ENCODE results near the gene HYAL3. TPM values are rescaled to one million over a fixed set of nuclear protein-coding genes. Genes with fewer than 3 reads are reported as not detected.
"Not testable (repeated sequence)": the region's sequence is repeated elsewhere in the genome, so short reads cannot be mapped to it uniquely, and the experiment has no call there.

HYAL3 gene
- total and polyA plus RNA-seq, 2 of the 8 experiments (the other 6 are each of a cell fraction or from before 2014, with no cell fraction given): 3.2 to 12.2 TPM

GRCh38 chr3:50272538-50272910 is 26.7 kb downstream of the HYAL3 start:
- not testable (repeated sequence) for DNase-seq (ENCODE audit: low read depth in 1 of 2, low spot score in 2 of 2); H3K4me3 ChIP-seq (ENCODE audit: extremely low read depth in 1 of 4, insufficient read depth in 2 of 4, low read depth in 3 of 4, low read length in 4 of 4); H3K9me3 ChIP-seq (ENCODE audit: insufficient read depth in 2 of 2, low read depth in 1 of 2, low read length in 1 of 2); H3K79me2 ChIP-seq (ENCODE audit: control insufficient read depth in 1 of 2, insufficient read depth in 2 of 2, low read length in 2 of 2); H4K8ac ChIP-seq (ENCODE audit: extremely low read depth, insufficient read depth, low read length); H2BK12ac ChIP-seq (ENCODE audit: low read depth, low read length); H2BK20ac ChIP-seq (ENCODE audit: low read length); H3K4ac ChIP-seq (replicated peaks; ENCODE audit: insufficient read length, low read depth, low read length); FAIRE-seq; H3K23ac ChIP-seq (ENCODE audit: insufficient read length); H2AK5ac ChIP-seq (ENCODE audit: low read depth, low read length); H2AFZ ChIP-seq (ENCODE audit: low read length); H4K20me1 ChIP-seq (replicated peaks in 1 of 2; ENCODE audit: control insufficient read depth in 1 of 2, insufficient read depth in 2 of 2, low read length in 2 of 2); H4K91ac ChIP-seq (replicated peaks; ENCODE audit: insufficient read length, low read length); H3K9ac ChIP-seq (replicated peaks in 1 of 4; ENCODE audit: extremely low read depth in 1 of 4, low read depth in 3 of 4, low read length in 3 of 4); H2BK15ac ChIP-seq (ENCODE audit: low read length); H3K14ac ChIP-seq (ENCODE audit: insufficient read length); H3K18ac ChIP-seq (ENCODE audit: extremely low read depth, low read length); H4K5ac ChIP-seq (ENCODE audit: insufficient read length, low read depth, low read length); H3K56ac ChIP-seq (replicated peaks; ENCODE audit: insufficient read length, low read depth, low read length); H3K23me2 ChIP-seq (ENCODE audit: low read depth, low read length); H3K36me3 ChIP-seq (ENCODE audit: control insufficient read depth in 2 of 4, insufficient read depth in 4 of 4, low read length in 3 of 4); H2BK120ac ChIP-seq (replicated peaks; ENCODE audit: low read depth, low read length); H3K27ac ChIP-seq (ENCODE audit: low read depth, low read length); H3K79me1 ChIP-seq (ENCODE audit: low read depth, low read length); H2BK5ac ChIP-seq (ENCODE audit: low read depth, low read length)
- ChIA-PET POLR2A (ENCODE audit: partially characterized antibody) (interaction anchor here (0.7 to 4.4 kb wide), 6 partner anchors 8 to 98 kb away, joined by 3 to 35 read pairs (median 4); partner anchors contain the start of gene IFRD2), CTCF (ENCODE audit: partially characterized antibody) (interaction anchor here (0.7 to 53.5 kb wide), 8 partner anchors 9 to 89 kb away, joined by 3 to 2149 read pairs (median 31); partner anchors contain the start of genes GNAI2 and SLC38A3)
- Histone ChIP-seq H3K4me1 (replicated peaks in 1 of 4; ENCODE audit: control insufficient read depth in 3 of 4, insufficient read depth in 4 of 4, low read length in 3 of 4) (peaks cover 0 to 26% (median 24%) of the 10 kb centered on the region in 4 experiments; a peak in 6 of 7 replicates), H3K27me3 (replicated peaks in 1 of 4; ENCODE audit: control insufficient read depth in 3 of 4, extremely low read depth in 1 of 4, insufficient read depth in 3 of 4, low read length in 3 of 4) (peaks cover 27 to 47% (median 41%) of the 10 kb centered on the region in 4 experiments), H3K4me2 (ENCODE audit: insufficient read depth in 1 of 2, low read depth in 2 of 2, low read length in 2 of 2) (peak overlapping the region in 1 of 2 experiments; percentile 2; a peak in 1 of 4 replicates)
- 79% methylated on average over 10 of the region's 10 CpGs; no CpG with 5 or more reads in 1 of the 2 experiments for WGBS, 2 experiments (ENCODE audit: extremely low coverage in 1 of 2, insufficient coverage in 1 of 2, insufficient read length in 1 of 2, insufficient replicate concordance in 2 of 2, low coverage in 1 of 2, low lambda C conversion rate in 2 of 2, missing lambda C conversion rate in 1 of 2)

All from H1 (cell line).